GM19239 (cell line): ENCODE measurements around the gene NFE2L2.
"Not testable (repeated sequence)": the region's sequence is repeated elsewhere in the genome, so short reads cannot be mapped to it uniquely, and the experiment has no call there.

Source experiments
- DNase-seq: peaks from one replicate; pipeline ENCODE4 v3.0.0; 2011; ENCODE audit warnings: low spot score; ENCODE audit not compliant: insufficient read length
- FAIRE-seq: peaks from 2 replicates; lab custom pipeline; 2011; peaks lifted over from hg19 to GRCh38; lab: Jason Lieb, UNC

Gene NFE2L2

DNA sequence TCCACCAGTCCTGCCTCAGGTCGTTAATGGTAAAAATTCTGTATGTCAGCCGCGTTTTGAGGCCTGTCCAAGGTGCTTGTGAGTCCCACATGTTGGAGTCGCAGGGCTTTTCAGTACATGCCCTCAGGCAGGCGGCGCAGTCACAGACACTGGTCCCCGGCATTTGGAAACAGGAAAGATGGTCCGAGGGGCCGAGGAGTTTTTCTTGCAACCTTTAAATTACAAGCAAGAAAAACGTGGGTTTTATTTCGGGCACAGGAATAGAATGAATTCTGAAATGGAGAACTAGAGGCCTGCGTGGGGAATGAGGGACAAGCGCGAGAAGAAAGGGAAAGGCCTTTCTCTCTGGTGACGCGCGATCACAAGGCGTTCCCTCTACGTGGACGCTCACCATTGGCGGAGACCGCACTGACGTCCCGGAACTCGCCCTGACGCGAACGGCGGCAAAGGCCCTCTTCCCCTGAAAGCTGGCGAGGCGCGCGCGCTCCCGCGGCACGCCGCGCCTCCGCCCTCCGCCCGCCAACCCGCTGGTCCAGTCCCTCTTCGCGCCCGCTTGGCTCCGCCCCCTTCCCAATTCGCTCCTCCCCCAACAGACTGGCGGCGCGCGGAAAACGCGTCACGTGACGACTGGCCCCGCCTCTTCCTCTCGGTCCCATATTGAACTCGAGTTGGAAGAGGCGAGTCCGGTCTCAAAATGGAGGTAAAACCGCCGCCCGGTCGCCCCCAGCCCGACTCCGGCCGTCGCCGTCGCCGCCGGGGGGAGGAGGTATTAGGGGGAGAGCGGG, 52.2 kb downstream of the NFE2L2 start, which contains the start of gene HNRNPA3:
Gene HNRNPA3, plus strand, starts transcription at position 689 of the 785 bp plus-strand sequence. Its CDS starts 6 bp downstream, at position 695.
- FAIRE-seq = peak; percentile 96
- peak; percentile 80 for DNase-seq

DNA sequence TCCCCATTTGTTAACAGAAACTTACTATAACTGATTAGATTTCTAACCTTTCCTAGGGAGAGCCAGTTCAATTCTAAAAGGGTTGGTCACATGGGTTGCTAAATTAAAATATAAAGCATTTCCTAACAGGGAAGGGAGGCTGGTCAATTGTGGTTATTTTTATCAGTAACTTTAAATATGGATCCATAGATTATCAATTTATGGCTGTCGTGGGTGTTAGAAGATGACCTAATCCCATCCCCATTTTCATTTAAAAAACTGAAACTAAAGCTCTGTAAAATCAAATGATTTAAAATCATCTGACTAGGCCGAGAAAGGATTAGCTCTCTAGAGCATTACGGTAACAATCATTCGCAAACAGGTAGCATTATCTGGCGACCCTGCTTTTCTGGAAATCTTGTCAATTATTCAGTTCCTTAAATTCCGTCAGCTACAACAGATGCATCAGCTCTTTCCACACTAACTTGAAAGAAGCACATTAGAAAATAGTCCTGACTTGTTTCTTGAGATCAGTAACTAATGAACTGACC, 52.9 kb downstream of the NFE2L2 start:
- DNase-seq = no peak
- FAIRE-seq = peak; percentile 11

DNA sequence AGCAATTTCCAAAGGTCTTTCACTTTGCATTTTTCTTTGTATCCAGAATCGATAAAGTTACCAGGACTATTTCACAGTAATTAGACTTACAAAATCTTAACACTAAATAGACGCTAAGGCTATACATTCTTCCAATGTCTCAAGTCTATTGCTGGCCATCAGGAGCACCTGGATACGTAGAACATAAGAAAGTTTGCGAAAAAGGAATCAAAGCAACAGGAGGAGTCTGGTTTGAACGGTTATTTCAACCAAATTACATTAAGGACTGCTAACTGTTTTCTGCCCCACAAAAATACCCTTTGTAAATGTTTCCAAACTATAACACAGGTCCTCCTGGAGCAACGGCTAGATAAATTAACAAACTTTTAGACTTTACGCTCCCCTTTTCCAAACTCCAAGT, 53.4 kb downstream of the NFE2L2 start:
- no peak for FAIRE-seq
- DNase-seq = no peak

DNA sequence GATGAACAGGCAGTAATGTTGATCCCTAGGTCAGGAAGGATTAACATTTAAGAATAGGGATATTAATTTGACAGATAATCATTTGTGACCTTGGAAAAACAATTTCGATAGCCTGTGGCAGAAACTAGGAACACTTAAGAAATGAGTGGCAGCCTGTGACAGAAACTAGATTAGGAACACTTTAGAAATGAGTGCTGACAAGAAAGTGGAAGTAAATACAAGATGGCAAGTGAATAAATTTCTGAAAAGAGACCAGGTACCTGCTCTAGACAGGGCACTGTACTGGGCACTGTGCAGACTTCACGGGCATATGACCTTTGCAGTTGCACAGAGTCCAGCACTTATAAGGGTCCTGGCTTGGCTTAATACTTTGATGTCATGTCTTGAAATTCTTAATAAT, 57.4 kb downstream of the NFE2L2 start:
- DNase-seq (peak; percentile 28), FAIRE-seq (peak; percentile 40)

DNA sequence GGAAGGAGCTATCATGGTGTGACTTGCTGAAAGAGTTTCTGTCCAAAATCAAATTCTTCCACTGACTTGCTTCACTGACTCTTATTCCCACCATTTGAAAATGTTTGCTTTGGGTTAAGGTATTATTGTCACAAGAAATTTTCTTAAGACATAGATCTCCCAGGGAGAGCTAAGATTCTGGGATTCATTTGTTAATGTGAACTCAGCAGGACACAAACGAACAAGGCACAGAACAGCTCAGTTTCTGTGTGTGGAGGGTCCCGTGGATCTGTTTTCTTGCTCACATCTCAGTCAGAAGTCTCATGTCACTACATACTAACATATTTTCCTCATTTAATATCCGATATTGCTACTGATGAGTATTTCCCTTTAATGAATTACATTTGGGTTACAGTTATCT, 60.1 kb downstream of the NFE2L2 start:
- no peak for FAIRE-seq

DNA sequence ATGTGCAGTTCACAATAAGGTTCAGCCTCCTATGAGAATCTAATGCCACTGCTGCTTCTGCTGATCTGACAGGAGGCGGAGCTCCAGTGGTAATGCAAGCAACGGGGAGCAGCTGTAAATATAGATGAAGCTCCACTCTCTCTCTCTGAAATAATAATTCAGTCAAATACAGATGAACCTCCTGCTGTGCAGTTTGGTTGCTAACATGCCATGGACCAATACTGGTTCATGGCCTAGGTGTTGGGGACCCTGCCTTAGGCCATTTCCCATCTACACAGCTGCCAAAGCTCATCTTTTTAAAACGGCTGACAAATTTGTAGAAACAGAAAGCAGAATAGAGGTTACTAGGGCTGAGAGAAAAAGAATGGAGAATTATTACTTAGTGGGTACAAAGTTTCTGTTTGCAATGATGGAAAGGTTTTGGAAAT, 62.6 kb downstream of the NFE2L2 start:
- no peak for DNase-seq
- FAIRE-seq = no peak

More for the DNA sequence above, 60.1 kb downstream of the NFE2L2 start:
- DNase-seq = no peak

DNA sequence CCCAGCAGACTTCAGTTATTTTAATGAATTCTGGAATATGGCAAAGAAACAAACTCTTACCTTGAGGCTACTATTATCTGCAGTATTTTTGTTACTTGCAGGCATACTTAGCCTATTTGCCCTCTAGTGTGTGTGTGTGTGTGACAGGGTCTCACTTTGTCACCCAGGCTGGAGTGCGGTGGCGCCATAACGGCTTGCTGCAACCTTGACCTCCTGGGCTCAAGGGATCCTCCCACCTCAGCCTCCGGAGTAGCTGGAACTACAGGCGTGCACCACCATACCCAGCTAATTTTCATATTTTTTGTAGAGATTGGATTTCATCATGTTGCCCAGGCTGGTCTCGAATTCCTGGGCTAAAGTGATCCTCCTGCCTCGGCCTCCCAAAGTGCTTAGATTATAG, 64.1 kb downstream of the NFE2L2 start:
- not testable (repeated sequence) for FAIRE-seq, DNase-seq

DNA sequence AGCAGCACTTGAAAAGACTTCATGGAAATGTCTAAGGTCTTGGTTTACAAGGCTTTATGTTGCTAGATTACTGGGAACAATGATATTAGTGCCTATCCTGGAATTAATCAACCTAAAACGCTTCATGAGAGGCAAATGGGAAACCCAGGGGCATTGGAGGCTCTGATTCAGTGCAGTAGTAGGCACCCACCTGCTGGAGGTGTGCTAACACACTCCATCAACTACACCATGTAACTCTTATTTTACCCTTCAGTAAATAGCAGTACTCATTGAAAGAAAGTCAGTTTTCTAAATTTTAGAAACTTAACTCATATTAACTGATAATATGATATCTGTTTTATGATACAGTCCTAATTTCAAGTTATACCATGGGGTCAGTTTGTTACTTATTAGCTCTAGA, 69.3 kb downstream of the NFE2L2 start:
- DNase-seq = no peak
- FAIRE-seq = no peak

DNA sequence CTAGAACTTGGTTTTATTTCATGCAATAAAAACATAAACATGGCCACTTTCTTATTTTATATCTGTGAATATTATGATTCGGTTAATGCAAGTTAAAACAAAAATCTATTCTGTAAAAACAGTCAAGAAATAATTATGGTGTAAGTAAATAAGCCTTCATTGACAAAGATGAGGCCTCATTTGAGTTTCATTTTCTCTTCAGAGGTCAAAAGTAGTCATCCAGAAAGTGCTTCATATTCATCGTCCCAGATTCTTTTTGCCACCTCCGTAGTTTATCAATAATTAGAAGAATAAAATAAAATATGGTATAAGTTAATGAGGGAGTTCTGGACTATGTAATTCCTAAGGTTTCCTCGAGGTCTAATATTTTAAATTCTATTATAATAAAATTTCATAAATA, 71.3 kb downstream of the NFE2L2 start:
- DNase-seq (no peak), FAIRE-seq (peak; percentile 69)

DNA sequence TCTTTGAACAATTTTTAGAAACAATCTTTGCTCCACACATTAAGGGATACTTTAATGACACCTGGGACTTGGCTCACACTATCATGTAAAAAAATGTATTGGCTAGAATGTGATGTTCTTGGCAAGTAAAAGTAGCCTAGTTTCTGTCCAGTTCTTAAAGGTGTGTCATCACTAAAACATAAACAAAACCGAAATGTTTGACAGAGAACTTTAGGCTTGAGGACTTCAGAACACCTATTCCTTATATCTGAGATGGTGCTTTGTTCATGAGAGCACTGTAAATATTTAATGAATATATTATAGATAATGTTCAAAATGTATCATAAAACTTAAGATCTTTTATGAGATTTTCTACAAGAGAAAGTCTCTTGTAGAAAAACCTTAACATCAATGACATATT, 71.7 kb downstream of the NFE2L2 start:
- no peak for DNase-seq
- FAIRE-seq = peak; percentile 77

DNA sequence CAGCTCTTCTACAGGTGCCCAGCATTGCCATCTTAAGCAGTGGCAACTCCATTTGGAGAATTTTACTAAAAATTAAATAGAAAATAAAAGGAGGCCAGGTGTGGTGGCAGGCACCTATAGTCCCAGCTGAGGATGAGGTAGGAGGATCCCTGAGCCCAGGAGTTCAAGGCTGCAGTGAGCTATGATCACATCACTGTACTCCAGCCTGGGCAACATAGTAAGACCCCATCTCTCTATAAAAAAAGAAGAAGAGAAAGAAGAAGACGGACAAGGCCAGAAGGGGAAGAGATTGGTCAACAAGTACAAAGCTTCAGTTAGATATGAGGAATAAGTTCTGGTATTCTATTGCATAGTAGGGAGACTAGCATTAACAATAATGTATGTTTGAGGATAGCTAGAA, 73.6 kb downstream of the NFE2L2 start:
- FAIRE-seq = no peak

DNA sequence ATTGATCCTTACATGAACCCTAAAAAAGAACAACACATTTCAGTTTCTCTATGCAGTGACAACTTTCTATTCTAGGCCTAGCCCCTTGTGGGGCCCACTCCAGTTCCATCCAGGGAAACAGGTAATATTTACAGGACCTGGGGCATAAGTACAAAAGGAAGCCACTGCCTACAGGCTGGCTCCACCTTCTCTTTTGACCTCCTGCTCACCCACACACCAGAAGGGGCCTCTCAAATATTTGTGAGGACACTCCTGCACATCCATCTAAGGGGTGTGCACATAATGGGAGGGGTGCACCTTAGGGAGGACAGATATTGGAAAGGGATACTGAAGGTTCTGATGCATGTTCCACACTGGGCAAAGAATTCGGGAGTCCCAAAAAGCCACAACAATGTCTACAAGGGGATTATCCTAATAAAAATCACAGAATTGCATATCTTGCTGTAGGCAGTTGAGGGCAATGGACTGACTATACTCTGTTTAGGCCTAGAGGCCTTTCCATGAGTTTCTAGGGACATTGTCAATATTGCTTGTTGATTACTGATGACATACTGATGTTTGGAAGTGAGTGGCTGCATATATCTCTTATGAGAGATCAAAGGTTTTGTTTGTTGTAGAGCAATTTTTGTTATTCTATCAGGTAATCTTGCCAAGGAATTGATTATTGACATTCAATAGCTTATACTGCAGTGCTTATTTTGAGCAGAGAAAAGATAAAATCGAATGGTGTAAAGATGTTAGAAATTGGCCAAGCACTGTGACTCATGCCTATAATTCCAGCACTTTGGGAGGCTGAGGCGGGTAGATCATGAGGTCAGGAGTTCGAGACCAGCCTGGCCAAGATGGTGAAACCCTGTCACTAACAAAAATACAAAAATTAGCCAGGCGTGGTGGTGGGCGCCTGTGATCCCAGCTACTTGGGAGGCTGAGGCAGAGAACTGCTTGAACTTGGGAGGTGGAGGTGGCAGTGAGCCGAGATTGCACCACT, 75.8 kb downstream of the NFE2L2 start:
- FAIRE-seq = no peak
- DNase-seq = no peak

More for the DNA sequence above, 73.6 kb downstream of the NFE2L2 start:
- DNase-seq = no peak

DNA sequence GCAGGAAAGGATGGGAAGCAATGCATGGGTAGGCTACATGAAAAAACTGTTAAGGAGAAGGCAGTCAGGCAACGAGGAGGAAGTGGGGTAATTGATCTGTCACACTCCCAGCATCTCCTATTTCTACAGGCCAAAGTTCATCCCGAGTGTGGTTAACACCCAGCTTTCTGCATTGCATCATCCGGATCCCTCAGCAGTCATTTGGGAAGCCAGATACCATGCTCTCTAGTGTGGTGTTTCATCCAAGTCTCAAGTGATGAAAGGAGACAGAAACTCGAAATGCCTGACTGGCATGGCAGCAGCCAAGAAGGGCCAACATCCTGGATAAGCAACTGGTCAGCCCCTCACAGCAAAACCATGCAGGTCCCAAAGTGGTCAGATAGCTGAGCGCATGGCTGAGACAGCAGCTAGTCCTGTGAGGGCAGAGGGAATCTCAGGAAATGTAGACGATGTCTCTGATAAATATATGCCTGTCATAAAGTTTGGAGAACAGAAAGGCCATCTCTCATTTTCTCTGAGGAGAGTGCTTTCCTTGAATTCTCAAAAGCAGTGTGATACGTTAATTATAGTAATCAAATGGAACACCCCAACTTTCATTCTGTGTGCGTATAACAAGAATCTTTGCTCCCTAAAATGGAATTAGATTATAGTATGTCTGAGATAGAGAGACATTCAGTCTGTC, 76.8 kb downstream of the NFE2L2 start:
- DNase-seq = no peak
- no peak for FAIRE-seq

DNA sequence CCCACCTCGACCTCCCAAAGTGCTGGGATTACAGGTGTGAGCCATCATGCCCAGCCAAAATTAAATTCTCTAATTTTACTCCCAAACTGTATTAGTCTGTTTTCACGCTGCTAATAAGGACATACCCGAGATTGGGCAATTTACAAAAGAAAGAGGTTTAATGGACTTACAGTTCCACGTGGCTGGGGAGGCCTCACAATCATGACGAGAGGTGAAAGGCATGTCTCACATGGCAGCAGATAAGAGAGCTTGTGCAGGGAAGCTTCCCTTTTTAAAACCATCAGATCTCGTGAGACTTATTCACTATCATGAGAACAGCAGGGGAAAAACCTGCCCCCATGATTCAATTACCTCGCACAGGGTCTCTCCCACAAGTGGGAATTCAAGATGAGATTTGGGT, 78.5 kb downstream of the NFE2L2 start:
- FAIRE-seq, DNase-seq: not testable (repeated sequence)

DNA sequence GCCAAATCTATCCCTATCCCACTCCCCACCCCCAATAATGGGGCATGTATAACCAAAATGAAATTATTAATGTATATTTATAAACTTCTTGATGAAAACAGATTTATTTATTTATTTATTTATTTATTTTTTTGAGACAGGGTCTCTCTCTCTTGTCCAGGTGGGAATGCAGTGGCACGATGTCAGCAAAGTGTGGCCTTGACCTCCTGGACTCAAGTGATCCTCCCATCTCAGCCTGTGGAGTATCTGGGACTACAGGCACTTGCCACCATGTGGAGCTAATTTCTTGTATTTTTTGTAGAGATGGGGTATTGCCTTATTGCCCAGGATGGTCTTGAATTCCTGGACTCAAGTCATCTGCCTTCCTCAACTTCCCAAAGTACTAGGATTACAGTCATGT, 79.9 kb downstream of the NFE2L2 start:
- FAIRE-seq (no peak), DNase-seq (no peak)

DNA sequence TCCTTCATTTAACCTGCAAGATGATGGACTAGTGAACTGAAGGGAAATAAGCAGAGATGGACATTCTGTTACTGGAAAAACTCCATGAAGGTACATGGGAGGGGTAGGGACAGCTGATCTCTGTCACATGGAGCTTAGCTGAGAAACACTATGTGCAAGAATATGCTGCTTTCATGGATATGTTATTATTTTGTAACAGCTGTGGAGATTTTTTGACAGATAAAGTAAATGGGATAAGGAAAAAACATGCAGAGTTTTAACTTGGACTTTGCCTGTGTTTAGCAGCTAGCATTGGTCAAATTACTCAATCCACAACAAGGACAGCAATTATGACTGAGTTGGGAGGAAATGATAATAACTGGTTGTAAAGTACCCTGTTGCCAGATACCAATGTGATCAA, 80.7 kb downstream of the NFE2L2 start:
- no peak for FAIRE-seq
- no peak for DNase-seq
